Skeletal muscle satellite cell (primary cell): ENCODE measurements around the gene CDC42BPB.

Experiments used
- H3K27me3 ChIP-seq: 2 replicates; pipeline ENCODE4 v1.7.0; 2013; ENCODE audit warnings: low read length; ENCODE audit not compliant: control insufficient read depth, insufficient read depth
- H3K36me3 ChIP-seq: 2 replicates; pipeline ENCODE4 v1.7.0; 2013; ENCODE audit warnings: mild to moderate bottlenecking, control low read depth, low read length; ENCODE audit not compliant: insufficient read depth
- H3K4me1 ChIP-seq: 2 replicates; pipeline ENCODE4 v1.7.0; 2013; ENCODE audit warnings: low read length; ENCODE audit not compliant: control insufficient read depth, insufficient read depth
- H3K4me2 ChIP-seq: 2 replicates; pipeline ENCODE4 v1.7.0; 2013; ENCODE audit warnings: mild to moderate bottlenecking, low read length
- H3K4me3 ChIP-seq: 2 replicates; pipeline ENCODE4 v1.7.0; 2013; ENCODE audit warnings: low read length
- H3K9ac ChIP-seq: 2 replicates; pipeline ENCODE4 v1.7.0; 2013; ENCODE audit warnings: mild to moderate bottlenecking, low read depth, low read length, moderate library complexity
- H3K9me3 ChIP-seq: replicated peaks from 2 replicates; pipeline ENCODE4 v1.7.0; 2013; ENCODE audit warnings: mild to moderate bottlenecking, control low read depth, low read length

The CDC42BPB gene

DNA sequence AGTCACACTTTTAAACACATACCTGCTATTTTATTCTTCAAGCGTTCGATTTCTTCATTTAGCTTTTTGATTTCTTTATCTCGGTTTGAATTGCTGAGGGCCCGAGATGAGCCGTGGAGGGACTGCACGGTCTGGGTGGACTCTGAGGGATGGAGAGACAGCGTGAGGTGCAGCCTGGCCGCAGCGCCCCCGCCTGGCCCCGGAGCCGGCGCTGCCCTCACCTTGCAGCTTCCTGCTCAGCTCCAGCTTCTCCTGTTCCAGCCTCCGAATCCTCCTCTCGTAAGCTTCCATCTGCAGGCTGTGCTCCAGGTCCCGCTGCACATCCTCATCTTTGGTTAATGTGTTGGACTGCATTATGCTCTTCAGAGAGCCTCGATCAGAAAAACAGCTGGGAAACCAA, 81.7 kb downstream of the CDC42BPB start:
- Histone ChIP-seq H3K9ac (no peak overlapping the region), H3K4me3 (no peak overlapping the region), H3K36me3 (peaks cover 80% of the 10 kb centered on the region), H3K9me3 (no peaks in the 10 kb centered on the region), H3K27me3 (no peaks in the 10 kb centered on the region), H3K4me1 (peaks cover 2% of the 10 kb centered on the region), H3K4me2 (no peak overlapping the region)

DNA sequence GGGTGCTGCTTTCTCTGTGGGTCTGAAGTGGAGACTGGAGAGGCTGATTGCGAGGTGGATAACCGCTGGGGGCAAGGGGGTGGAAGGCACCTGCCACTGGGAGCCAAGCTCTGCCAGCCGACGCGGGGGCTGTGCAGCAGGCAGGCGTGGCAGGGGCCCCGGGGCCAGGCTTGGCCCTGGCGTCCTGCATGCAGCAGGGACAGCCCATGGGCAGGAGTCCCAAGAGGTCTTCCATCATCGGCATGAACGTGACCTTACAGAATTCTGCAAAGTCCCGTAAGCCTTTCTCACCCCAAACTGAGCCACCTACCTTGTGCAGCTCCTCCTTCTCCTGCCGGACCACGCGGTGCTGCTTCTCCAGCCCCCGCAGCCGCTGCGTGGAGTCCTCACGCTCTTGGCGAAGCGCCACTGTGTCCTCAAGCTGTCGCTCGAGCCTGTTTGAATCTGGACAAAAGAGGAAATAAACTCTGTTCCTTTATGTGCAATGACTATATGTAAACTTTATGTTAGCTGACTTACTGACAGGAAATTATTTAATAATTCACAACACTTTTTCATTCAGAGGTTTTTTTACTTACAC, 83.6 kb downstream of the CDC42BPB start:
- H3K36me3 ChIP-seq = peaks cover 84% of the 10 kb centered on the region
- H3K9me3 ChIP-seq = no peaks in the 10 kb centered on the region
- no peak overlapping the region for H3K4me2 ChIP-seq
- H3K9ac ChIP-seq = no peak overlapping the region
- no peaks in the 10 kb centered on the region for H3K27me3 ChIP-seq
- H3K4me1 ChIP-seq = no peaks in the 10 kb centered on the region
- no peak overlapping the region for H3K4me3 ChIP-seq

DNA sequence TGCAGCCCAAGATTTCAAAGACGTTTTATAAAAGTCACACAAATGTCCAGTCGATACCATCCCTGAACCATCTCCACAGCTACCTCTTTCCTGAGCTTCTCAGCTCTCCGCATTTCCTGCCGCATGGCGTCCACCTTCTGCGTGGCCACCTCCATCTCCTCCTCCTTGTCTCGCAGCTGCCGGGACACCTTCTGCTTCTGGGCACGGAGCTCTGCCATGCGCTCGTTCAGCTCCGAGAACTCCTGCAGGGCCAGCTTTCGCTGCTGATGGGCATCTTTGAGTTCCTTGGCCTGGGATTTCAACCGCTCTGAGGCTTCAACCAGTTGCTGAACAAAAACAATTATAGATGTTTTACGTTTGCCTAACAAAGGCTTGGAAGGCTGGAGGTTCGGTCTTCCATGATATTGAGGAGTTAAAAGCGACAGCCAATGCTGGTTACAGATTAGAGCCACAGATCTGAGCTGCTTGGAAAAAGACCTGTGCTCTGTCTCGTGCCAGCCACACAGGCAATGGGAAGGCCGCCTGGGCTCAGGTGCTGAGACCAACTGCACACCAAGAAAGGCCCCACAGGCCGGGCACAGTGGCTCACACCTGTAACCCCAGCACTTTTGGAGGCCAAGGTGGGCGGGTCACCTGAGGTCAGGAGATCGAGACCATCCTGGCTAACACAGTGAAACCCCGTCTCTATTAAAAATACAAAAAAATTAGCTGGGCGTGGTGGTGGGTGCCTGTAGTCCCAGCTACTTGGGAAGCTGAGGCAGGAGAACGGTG, 85.3 kb downstream of the CDC42BPB start:
- H3K36me3 ChIP-seq = peaks cover 87% of the 10 kb centered on the region
- H3K27me3 ChIP-seq = no peaks in the 10 kb centered on the region
- H3K4me3 ChIP-seq = no peak overlapping the region
- H3K9me3 ChIP-seq = no peaks in the 10 kb centered on the region
- peaks cover 4% of the 10 kb centered on the region for H3K4me1 ChIP-seq
- H3K4me2 ChIP-seq = no peak overlapping the region
- no peak overlapping the region for H3K9ac ChIP-seq

DNA sequence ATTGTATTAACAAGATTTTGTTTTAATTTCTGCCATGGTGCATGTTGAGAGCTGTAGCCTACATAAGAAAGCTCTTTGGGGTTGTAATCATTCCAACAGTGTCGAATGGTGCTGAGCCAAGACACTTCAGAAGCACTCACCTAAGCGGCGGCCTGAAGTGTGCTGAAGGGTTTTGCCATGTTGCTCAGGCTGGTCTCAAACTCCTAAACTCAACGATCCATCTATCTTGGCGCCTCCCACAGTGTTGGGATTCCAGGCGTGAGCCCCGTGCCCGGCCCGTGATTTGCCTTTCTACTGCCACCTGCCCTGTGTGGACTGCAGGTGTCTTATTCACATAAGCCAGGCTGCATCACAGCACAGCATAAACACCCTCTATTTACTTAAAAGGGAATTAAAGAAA, 86.0 kb downstream of the CDC42BPB start:
- no peaks in the 10 kb centered on the region for H3K27me3 ChIP-seq
- no peak overlapping the region for H3K4me2 ChIP-seq
- H3K36me3 ChIP-seq = peaks cover 86% of the 10 kb centered on the region
- H3K4me1 ChIP-seq = peaks cover 4% of the 10 kb centered on the region
- H3K9ac ChIP-seq = no peak overlapping the region
- no peak overlapping the region for H3K4me3 ChIP-seq
- H3K9me3 ChIP-seq = no peaks in the 10 kb centered on the region

DNA sequence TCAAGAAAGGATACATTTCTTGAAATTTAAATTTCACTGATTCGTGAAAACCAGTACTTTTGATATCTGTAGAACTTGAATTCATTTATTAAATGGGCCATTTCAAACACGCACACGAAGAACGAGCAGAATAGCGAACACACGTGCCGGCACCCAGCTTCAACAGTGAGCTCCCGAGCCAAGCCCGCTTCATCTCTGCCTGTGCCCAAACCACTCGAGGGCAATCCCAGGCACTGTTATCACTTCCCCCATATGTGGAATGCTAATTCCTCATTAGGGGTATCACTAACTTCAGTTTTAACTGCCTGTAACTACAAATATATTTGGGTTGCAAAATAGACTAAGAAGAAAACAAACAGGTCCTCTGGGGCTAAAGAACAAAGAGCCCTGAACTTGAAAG, 86.9 kb downstream of the CDC42BPB start:
- H3K36me3 ChIP-seq = peaks cover 86% of the 10 kb centered on the region

DNA sequence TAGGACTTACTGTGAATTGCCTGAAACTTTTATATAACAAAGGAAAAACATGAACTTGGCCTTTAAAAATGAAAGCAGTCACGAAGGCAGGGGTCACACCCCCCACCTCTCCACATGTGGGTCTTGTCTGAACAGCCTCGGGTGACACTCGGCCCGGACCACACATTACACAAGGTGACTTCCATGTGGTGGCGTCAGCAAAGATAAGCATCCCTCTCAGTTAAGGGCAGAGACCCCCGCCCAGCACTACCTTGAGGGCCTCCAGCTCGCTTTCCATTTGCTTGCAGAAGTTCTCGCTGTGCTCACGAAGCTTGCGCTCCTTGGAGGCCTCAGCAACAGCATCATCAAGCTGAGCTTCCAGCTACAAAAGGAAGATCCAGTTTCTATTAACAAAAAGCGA, 87.4 kb downstream of the CDC42BPB start:
- Histone ChIP-seq H3K36me3 (peaks cover 88% of the 10 kb centered on the region), H3K4me3 (no peak overlapping the region), H3K27me3 (no peaks in the 10 kb centered on the region), H3K9ac (no peak overlapping the region), H3K4me1 (peaks cover 4% of the 10 kb centered on the region), H3K4me2 (no peak overlapping the region), H3K9me3 (no peaks in the 10 kb centered on the region)

More for the DNA sequence above, 86.9 kb downstream of the CDC42BPB start:
- no peak overlapping the region for H3K9ac ChIP-seq
- H3K9me3 ChIP-seq = no peaks in the 10 kb centered on the region
- H3K4me2 ChIP-seq = no peak overlapping the region
- no peaks in the 10 kb centered on the region for H3K27me3 ChIP-seq
- H3K4me3 ChIP-seq = no peak overlapping the region
- peaks cover 4% of the 10 kb centered on the region for H3K4me1 ChIP-seq

DNA sequence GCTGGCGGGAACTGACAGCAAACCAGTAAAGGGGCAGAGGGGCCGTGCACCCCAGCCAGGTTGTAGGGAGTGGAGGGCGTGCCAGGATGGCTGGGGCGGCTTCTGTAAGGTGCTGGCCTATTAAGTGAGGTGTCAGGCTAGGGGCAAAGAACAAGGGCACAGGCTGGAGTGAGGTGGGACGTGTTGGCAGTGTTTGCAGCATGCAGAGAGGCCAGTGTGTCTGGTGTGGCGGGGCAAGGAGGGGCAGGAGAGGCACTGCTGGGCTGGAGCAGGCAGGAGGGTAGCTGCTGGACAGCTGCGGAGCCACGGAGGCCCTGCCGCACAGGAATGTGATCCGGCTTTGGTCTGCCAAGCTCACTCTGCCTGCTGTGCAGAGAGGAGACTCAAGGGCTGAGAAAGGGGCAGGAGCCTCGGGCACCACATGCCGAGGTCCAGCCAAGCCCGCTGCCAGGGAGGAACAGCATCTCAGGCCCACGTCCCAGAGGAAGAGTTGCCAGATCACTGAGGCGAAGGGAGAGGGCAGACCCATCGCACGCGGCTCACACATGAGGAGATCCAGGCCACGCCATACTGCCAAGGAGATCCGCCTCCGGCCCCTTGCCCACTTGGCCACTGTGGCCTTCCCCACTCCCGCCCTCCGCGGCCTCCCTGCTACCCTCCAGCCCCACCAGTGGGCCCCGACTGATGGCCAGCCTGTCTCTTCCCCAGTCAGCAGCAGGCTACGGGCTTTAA, 88.1 kb downstream of the CDC42BPB start:
- no peak overlapping the region for H3K4me2 ChIP-seq
- H3K9ac ChIP-seq = no peak overlapping the region
- H3K4me3 ChIP-seq = no peak overlapping the region
- H3K9me3 ChIP-seq = no peaks in the 10 kb centered on the region
- no peaks in the 10 kb centered on the region for H3K27me3 ChIP-seq
- H3K4me1 ChIP-seq = peaks cover 4% of the 10 kb centered on the region
- peaks cover 88% of the 10 kb centered on the region for H3K36me3 ChIP-seq

DNA sequence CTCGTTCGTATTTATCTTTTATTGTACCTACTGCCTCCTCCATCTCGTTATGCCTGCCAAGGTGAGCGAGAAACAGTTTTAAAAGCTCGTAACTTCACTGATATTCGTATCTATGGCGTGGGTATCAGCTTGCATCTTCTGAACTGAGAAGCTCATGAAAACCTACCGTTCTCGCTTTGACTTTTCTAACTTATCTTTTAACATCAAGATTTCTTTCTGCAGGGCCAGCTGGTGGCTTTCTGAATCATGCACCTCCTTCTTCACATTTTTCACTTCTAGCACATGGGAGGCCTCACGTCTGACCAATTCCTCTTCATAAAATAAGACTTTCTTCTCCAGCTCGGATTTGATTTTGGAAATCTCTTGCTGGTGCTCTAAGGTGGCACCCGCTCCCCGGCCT, 89.0 kb downstream of the CDC42BPB start:
- Histone ChIP-seq H3K4me3 (no peak overlapping the region), H3K27me3 (no peaks in the 10 kb centered on the region), H3K36me3 (peaks cover 88% of the 10 kb centered on the region), H3K9me3 (no peaks in the 10 kb centered on the region), H3K4me1 (peaks cover 4% of the 10 kb centered on the region), H3K4me2 (no peak overlapping the region), H3K9ac (no peak overlapping the region)

DNA sequence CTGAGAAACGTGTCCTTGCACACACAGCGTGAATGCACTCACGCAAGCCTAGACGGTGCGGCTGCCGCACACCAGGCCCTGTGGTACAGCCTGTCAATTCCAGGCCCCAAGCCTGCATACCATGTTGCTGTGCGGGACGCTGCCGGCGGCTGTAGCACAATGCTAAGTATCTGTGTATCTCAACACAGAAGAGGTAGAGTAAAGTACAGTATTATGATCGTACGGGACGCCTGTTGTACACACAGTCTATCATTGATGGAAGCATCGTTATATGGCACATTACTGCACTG, 89.9 kb downstream of the CDC42BPB start:
- Histone ChIP-seq H3K36me3 (peaks cover 90% of the 10 kb centered on the region), H3K4me2 (no peak overlapping the region), H3K4me3 (no peak overlapping the region), H3K4me1 (peaks cover 4% of the 10 kb centered on the region), H3K9me3 (no peaks in the 10 kb centered on the region), H3K9ac (no peak overlapping the region), H3K27me3 (no peaks in the 10 kb centered on the region)

DNA sequence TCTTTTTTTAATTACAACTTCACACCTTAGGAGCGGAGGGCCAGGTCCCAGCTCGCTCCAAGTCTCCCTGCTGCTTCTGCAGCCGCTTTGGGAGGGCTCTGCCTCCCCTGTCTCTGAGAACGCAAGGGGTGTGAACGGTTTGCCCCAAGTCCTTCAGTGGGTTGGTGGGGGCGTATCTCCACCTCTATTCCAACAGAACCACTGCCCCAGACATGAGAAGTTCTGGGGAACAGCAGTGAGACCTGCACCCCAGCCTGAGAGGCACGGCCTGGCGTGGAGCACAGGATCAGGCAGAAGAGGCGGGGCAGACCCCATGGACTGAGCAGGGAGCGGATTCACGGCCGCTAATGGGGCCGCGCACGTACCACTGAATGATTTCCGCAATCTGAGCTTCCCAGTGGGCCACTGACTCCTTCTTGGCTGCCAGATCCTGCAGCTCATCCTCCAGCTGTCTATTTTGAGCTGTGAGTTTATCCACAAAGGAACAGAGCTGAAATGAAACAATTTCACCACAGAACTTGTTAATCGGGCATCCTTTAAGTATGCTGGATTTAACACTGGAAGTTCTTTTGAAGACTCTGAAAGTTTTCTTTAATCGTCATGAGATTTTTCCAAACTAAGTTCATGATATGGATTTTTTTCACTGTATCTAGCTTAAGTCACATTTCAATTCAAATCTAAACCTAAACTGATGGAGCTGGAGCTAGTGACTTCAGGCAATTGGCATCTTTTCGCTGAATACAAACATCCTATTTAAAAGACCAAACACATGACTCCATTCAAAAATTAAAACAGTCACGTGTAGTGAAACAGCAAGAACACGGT, 90.5 kb downstream of the CDC42BPB start:
- Histone ChIP-seq H3K4me1 (peaks cover 4% of the 10 kb centered on the region), H3K4me2 (no peak overlapping the region), H3K9ac (no peak overlapping the region), H3K4me3 (no peak overlapping the region), H3K27me3 (no peaks in the 10 kb centered on the region), H3K36me3 (peaks cover 92% of the 10 kb centered on the region), H3K9me3 (no peaks in the 10 kb centered on the region)

DNA sequence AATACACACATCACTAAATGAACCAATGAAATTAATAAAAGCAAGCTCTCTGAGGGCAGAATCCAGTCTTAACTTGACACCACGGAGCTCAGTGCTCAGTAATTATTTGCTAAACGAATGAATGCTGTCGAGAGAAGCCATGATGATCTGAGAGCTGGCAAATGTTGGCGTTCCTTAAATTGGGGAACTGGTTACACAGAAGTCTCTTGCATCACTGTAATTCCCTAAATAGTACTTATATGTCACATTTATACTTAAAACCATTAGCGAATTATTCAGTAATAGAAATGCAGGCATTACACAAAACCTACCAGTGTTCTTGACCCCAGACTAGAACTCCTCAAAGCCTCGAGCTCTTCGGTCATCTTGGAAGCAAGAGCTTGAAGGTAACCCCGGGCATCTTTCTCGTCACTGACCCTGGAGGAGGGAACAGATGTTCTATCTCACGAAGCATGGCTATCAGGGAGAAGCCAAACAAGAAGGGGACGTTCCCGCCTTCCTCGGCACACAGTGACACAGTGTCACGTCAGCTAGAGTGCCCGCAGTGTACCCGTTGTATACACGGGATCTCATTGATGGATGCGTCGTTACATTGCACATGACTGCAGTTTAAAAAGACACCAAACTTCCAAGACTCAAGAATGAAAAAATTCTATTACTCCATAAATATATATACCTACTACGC, 91.2 kb downstream of the CDC42BPB start:
- Histone ChIP-seq H3K4me1 (peaks cover 4% of the 10 kb centered on the region), H3K9me3 (no peaks in the 10 kb centered on the region), H3K27me3 (no peaks in the 10 kb centered on the region), H3K4me2 (no peak overlapping the region), H3K9ac (no peak overlapping the region), H3K4me3 (no peak overlapping the region), H3K36me3 (peaks cover 90% of the 10 kb centered on the region)
